ENCODE data around the gene SLC47A1. TPM values are rescaled to one million over a fixed set of nuclear protein-coding genes. Genes with fewer than 3 reads are reported as not detected.

SLC47A1 gene
- total RNA-seq, 1 donor from 2014 or later, result 29.7 TPM

DNA sequence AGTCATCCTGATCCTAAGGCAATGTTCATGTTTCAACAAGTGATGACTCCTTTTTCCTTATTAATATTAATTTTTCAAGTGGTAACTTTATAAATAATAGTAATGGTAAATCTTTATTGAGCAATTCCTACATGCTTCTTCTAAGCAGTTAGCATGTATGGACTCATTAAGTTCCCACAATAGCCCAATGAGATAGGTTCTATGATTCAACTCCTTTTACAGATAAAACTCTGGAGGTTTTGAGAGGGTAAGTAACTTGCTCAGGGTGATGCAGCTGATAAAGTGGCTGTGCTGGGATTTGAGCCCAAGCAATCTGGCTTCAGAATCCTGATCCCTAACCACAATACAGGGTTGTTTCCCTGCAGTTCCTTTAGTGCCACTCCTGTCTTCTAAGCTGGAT, 25.3 kb downstream of the SLC47A1 start:
- Histone ChIP-seq H3K36me3 (no peaks in the 10 kb centered on the region), H3K27ac (no peak overlapping the region), H3K4me3 (no peak overlapping the region), H3K4me1 (peaks cover 21% of the 10 kb centered on the region), H3K27me3 (no peaks in the 10 kb centered on the region), H3K9me3 (no peaks in the 10 kb centered on the region)
- TF ChIP-seq POLR2AphosphoS5 (IDR thresholded peaks at IDR 0.05; ENCODE audit: insufficient read depth in 1 of 2, low read depth in 1 of 2), result no peak
- no peak for TF ChIP-seq POLR2A (IDR thresholded peaks at IDR 0.05)
- TF ChIP-seq CTCF (IDR thresholded peaks at IDR 0.05), result no peak
- DNase-seq (ENCODE audit: extremely low spot score in 2 of 2), result no peak
- intact Hi-C loops (cut with DNase I), result no loop called here

- Histone ChIP-seq H3K4me1 (no peaks in the 10 kb centered on the region), H3K4me3 (no peak overlapping the region), H3K9me3 (no peaks in the 10 kb centered on the region), H3K27me3 (no peaks in the 10 kb centered on the region), H3K27ac (no peak overlapping the region), H3K36me3 (no peaks in the 10 kb centered on the region)
- intact Hi-C loops (cut with DNase I), result no loop called here
- no peak for DNase-seq (ENCODE audit: extremely low spot score in 2 of 2)
- no peak for TF ChIP-seq CTCF (IDR thresholded peaks at IDR 0.05)
- TF ChIP-seq POLR2A (IDR thresholded peaks at IDR 0.05), result no peak
These were observed 28.2 kb downstream of the SLC47A1 start for GRCh38 chr17:19561697-19562318.

GRCh38 chr17:19565817-19566575, 32.3 kb downstream of the SLC47A1 start:
- no peak overlapping the region for H3K27ac ChIP-seq
- H3K4me1 ChIP-seq, result peaks cover 14% of the 10 kb centered on the region
- H3K9me3 ChIP-seq, result no peaks in the 10 kb centered on the region
- H3K27me3 ChIP-seq, result no peaks in the 10 kb centered on the region
- TF ChIP-seq POLR2AphosphoS5 (IDR thresholded peaks at IDR 0.05; ENCODE audit: insufficient read depth in 1 of 2, low read depth in 1 of 2), result no peak
- no peak for TF ChIP-seq CTCF (IDR thresholded peaks at IDR 0.05)
- no peak for TF ChIP-seq POLR2A (IDR thresholded peaks at IDR 0.05)
- H3K4me3 ChIP-seq, result no peak overlapping the region
- no peaks in the 10 kb centered on the region for H3K36me3 ChIP-seq
- intact Hi-C loops (cut with DNase I), result no loop called here
- DNase-seq (ENCODE audit: extremely low spot score in 2 of 2), result no peak

DNA sequence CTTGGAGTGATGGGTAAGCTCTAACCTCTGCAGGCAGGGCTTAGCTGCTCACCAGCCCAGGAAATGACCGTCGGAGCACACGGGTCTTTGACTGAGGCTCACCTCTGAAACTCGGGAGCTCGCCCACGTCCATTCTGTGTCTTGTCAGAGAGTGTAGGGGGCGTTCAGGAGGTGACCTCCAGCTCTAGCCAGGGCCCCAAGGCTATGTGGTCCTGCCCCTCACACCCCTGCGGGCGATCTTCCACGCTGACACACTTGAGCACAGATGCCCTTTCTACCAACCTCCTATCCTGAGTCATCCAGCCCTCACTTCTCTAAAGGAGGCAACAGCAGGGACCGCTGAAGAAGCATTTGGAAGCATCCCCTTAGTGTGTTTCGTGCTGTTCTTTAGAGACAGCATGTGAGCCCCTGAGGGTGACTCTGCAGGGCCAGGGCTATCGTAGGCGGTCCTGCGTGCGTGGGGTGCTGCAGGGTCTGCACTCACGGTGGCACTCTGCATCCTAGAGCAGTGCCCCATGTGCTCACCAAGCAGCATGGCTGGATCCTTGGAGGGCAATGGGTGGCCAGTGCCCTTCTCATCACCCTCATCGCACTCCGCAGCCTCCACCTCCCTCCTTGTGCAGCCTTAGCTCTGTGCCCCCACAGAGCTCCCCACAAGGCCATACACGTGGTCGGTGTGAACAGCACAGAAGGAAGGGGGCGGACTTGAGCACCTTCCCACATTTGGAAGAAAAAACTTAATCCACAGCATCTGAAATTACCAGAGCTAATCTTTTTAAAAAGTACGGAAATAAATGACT, 33.8 kb downstream of the SLC47A1 start:
- no peak overlapping the region for H3K27ac ChIP-seq
- intact Hi-C loops (cut with DNase I), result no loop called here
- no peak overlapping the region for H3K4me3 ChIP-seq
- no peak for DNase-seq (ENCODE audit: extremely low spot score in 2 of 2)
- H3K4me1 ChIP-seq, result peaks cover 14% of the 10 kb centered on the region
- TF ChIP-seq CTCF (IDR thresholded peaks at IDR 0.05) (no peak), POLR2AphosphoS5 (IDR thresholded peaks at IDR 0.05; ENCODE audit: insufficient read depth in 1 of 2, low read depth in 1 of 2) (no peak), POLR2A (IDR thresholded peaks at IDR 0.05) (no peak)
- no peaks in the 10 kb centered on the region for H3K27me3 ChIP-seq
- H3K36me3 ChIP-seq, result no peaks in the 10 kb centered on the region
- no peaks in the 10 kb centered on the region for H3K9me3 ChIP-seq

All from vagina (tissue), 2 donors.